PC-3 (cell line): ENCODE results near the gene PLPPR2.

Source experiments
- CTCF ChIP-seq: fragments of 300-600 bp; sonication (generic); conservative IDR thresholded peaks from 2 replicates; pipeline ENCODE4 v1.5.1; 2017; ENCODE audit warnings: antibody characterized with exemption, low read depth, mild to moderate bottlenecking, low read length
- EZH2phosphoT487 ChIP-seq: fragments of 300-600 bp; sonication (generic); IDR thresholded peaks from 2 replicates; pipeline ENCODE4 v1.6.1; 2018; ENCODE audit warnings: mild to moderate bottlenecking, antibody characterized with exemption, low read length, borderline replicate concordance

- TF ChIP-seq EZH2phosphoT487, result no peak
- TF ChIP-seq CTCF, result no peak
Observed at GRCh38 chr19:11331502-11331901, 23.7 kb upstream of the PLPPR2 start.
